Measurements from ENCODE around the gene ARHGEF38.

- TF ChIP-seq CTCF (IDR thresholded peaks at IDR 0.05): no peak
- no peak for TF ChIP-seq POLR2A (IDR thresholded peaks at IDR 0.05)
Measured at GRCh38 chr4:105725623-105726022, 173.2 kb downstream of the ARHGEF38 start.

Data from heart left ventricle (tissue), 13 donors.